Ovary (tissue), 9 donors: ENCODE results near the gene CARMIL3. TPM values are rescaled to one million over a fixed set of nuclear protein-coding genes. Genes with fewer than 3 reads are reported as not detected.
A peak's percentile ranks its signal among the peaks of the same experiment; 100 is the strongest.
"Not testable (repeated sequence)": the region's sequence is repeated elsewhere in the genome, so short reads cannot be mapped to it uniquely, and the experiment has no call there.

Experiments
- DNase-seq, 5 donors: peaks; one replicate each; pipeline ENCODE4 v3.0.0-alpha.2; 2019 to 2020
- H3K27ac ChIP-seq, 2 donors: fragments of 200-600 bp; one replicate each; pipeline versions ENCODE4 v1.5.1 to v1.8.0; 2019 to 2022
- H3K27me3 ChIP-seq: fragments of 200-600 bp; one replicate; pipeline ENCODE4 v1.8.0; 2022
- H3K36me3 ChIP-seq: fragments of 200-600 bp; sonication (generic); one replicate; pipeline ENCODE4 v1.5.1; 2019
- H3K4me1 ChIP-seq: one replicate; pipeline ENCODE4 v1.8.1; 2013; ENCODE audit warnings: mild to moderate bottlenecking, moderate library complexity; ENCODE audit not compliant: insufficient read depth
- H3K4me3 ChIP-seq: fragments of 200-600 bp; sonication (generic); one replicate; pipeline ENCODE4 v1.5.1; 2017
- H3K9me3 ChIP-seq, 2 donors: fragments of 200-600 bp in 1 of 2; sonication (generic) in 1 of 2; one replicate each; pipeline versions ENCODE4 v1.5.1 to v1.8.1; 2013 to 2019; ENCODE audit warnings: mild to moderate bottlenecking in 1 of 2, moderate library complexity in 1 of 2
- EP300 ChIP-seq: sonication (generic); formaldehyde crosslinking; IDR thresholded peaks from one replicate; pipeline ENCODE4 v1.6.1; 2017; ENCODE audit warnings: antibody characterized with exemption
- POLR2A ChIP-seq: fragments of 450-650 bp; IDR thresholded peaks from one replicate; pipeline ENCODE4 v1.6.1; 2017; ENCODE audit warnings: antibody characterized with exemption, mild to moderate bottlenecking, moderate library complexity
- WGBS, 3 donors: extraction: QIAGEN DNeasy Blood & Tissue Kit in 1 of 3; methylation state at CpG; one replicate each; pipeline versions ENCODE4 v1.1.5 to v1.1.7; 2013 to 2017; 5-methylcytosine and 5-hydroxymethylcytosine counted together
- intact Hi-C, 4 donors: fragments of 100-400 bp; cut with DNase I; formaldehyde crosslinking; loops; one replicate each; pipeline versions ENCODE4 v1.11.0 to v1.15.1; 2022 to 2023
- polyA plus RNA-seq, 2 donors: library from polyadenylated mRNA; stranded (reverse); fragments of 200-250 nt in 1 of 2; fragments of 350-450 nt in 1 of 2; fragmentation: Illumina TruSeq in 1 of 2; extraction: RNeasy Lipid Tissue Mini Kit (QIAGEN cat#74804) in 1 of 2; gene quantifications; one replicate each; pipeline ENCODE4 v1.2.3, GENCODE V29; 2013 to 2014
- total RNA-seq, 7 donors: library from RNA; depleted of rRNA in 2 of 7; stranded (reverse); fragments of >200 nt in 2 of 7; fragmentation: NEBNext Ultra II Directional in 3 of 7; extraction: Animal tissue kit (Norgen Biotek cat#: 25700) in 3 of 7; gene quantifications; one replicate each; pipeline versions ENCODE4 v1.1.0 to v1.2.4, GENCODE V29; 2016 to 2023
- TF ChIP-seq, protein P1 (sequence below), 3 donors: fragments of 450-650 bp in 2 of 3; fragments of 200-600 bp in 1 of 3; IDR thresholded peaks; one replicate each; pipeline versions ENCODE4 v1.5.1 to v1.8.0; 2016 to 2022; ENCODE audit warnings: antibody characterized with exemption in 3 of 3, mild to moderate bottlenecking in 1 of 3
- donor health status: DM: no; HTN: no; CAD: no; lungs with moderate emphysema.
- donor health status: DM: no; HTN: no; CAD: no.
- donor health status: Bipolar disorder and iron deficiency.
- donor health status: DM: yes; HTN: yes; CAD: no.
- donor health status: DM: no; HTN: no; CAD: no.
- donor health status: DM: yes; HTN: yes; CAD: no.

CARMIL3 gene
- total and polyA plus RNA-seq, 9 donors: 0.08 to 1.3 (median 0.25) TPM; not detected in 1

DNA sequence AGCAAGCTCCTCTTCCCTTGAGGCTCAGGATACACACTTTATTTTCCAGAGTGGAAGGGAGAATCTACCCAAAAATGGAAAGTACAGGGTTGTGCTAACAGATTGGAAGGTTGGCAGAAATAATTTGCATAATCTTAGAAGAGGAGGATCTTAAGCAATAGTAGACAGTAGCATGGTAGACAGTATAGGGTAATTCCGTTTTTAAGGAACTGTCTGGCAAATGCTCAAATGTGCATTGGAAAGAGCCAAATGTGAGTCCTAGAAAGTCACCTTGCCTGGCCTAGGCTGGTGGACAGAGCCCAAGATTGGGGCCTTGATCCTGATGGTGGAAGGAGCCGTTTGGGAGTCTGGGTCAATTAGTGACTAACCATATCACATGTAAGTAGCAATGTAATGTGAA lies 13.1 kb upstream of the CARMIL3 start:
- no peak overlapping the region for H3K27ac ChIP-seq

DNA sequence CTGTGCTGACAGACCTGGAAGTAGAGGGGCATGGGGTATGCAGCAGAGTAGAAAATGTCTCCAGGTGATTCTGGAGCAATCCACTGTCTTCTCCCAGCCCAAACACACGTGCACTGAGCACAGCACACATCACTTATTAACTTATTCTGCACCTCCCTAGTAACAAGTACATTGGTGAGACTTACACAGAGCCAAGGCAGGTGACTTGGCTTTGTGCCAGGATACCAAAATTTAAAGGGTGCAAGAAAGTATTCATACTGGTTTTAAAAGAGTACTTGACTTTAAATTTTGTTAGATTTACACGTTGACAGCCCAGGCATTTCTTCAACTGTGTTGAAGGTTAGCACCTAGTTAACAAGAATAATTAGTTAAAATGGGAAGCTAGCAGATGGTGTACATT lies 11.1 kb upstream of the CARMIL3 start:
- Histone ChIP-seq H3K36me3 (no peaks in the 10 kb centered on the region), H3K27ac (no peak overlapping the region), H3K9me3 (no peaks in the 10 kb centered on the region), H3K4me1 (no peaks in the 10 kb centered on the region), H3K27me3 (no peaks in the 10 kb centered on the region), H3K4me3 (no peak overlapping the region)
- no peak for DNase-seq
- TF ChIP-seq POLR2A: no peak
- WGBS, 3 donors: 56 to 62% (median 57%) methylated on average over 2 of the region's 2 CpGs
- intact Hi-C loops: no loop called here

More for the DNA sequence above, 13.1 kb upstream of the CARMIL3 start:
- 88 to 93% (median 89%) methylated on average over 2 of the region's 2 CpGs for WGBS, 3 donors
- Histone ChIP-seq H3K9me3 (no peaks in the 10 kb centered on the region), H3K4me3 (no peak overlapping the region), H3K36me3 (no peaks in the 10 kb centered on the region), H3K27me3 (no peaks in the 10 kb centered on the region), H3K4me1 (no peaks in the 10 kb centered on the region)
- TF ChIP-seq POLR2A (no peak), EP300 (no peak)
- TF ChIP-seq, protein P1, sequence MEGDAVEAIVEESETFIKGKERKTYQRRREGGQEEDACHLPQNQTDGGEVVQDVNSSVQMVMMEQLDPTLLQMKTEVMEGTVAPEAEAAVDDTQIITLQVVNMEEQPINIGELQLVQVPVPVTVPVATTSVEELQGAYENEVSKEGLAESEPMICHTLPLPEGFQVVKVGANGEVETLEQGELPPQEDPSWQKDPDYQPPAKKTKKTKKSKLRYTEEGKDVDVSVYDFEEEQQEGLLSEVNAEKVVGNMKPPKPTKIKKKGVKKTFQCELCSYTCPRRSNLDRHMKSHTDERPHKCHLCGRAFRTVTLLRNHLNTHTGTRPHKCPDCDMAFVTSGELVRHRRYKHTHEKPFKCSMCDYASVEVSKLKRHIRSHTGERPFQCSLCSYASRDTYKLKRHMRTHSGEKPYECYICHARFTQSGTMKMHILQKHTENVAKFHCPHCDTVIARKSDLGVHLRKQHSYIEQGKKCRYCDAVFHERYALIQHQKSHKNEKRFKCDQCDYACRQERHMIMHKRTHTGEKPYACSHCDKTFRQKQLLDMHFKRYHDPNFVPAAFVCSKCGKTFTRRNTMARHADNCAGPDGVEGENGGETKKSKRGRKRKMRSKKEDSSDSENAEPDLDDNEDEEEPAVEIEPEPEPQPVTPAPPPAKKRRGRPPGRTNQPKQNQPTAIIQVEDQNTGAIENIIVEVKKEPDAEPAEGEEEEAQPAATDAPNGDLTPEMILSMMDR (IDR thresholded peaks at IDR 0.05): no peak
- DNase-seq: no peak
- intact Hi-C loops: no loop called here

DNA sequence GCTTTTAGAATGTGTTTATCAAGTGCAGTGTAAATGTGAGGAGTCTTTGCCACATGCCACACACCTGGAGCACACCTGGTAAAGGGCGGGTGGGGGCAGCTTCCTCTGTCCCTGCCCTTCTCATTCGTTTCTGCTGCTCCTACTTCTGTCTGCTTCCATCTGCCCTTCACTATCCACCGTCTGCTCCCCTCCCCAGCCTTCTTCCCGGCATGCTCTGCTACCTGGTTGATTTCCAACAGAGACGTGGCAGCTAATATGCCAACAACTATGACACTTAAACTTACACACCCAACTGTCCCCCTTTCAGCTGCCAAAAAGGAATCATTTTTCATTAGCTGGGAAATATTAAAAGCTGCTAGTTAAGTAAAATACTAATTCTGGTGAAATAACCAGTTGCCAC lies 9.1 kb upstream of the CARMIL3 start:
- Histone ChIP-seq H3K36me3 (no peaks in the 10 kb centered on the region), H3K27ac (no peak overlapping the region), H3K9me3 (no peaks in the 10 kb centered on the region), H3K27me3 (no peaks in the 10 kb centered on the region), H3K4me1 (no peaks in the 10 kb centered on the region), H3K4me3 (no peak overlapping the region)
- DNase-seq: no peak
- 20 to 33% (median 21%) methylated on average over 5 of the region's 5 CpGs for WGBS, 3 donors
- intact Hi-C loops: no loop called here
- no peak for TF ChIP-seq POLR2A
- TF ChIP-seq, protein P1 (IDR thresholded peaks at IDR 0.05): no peak
- TF ChIP-seq EP300: no peak

DNA sequence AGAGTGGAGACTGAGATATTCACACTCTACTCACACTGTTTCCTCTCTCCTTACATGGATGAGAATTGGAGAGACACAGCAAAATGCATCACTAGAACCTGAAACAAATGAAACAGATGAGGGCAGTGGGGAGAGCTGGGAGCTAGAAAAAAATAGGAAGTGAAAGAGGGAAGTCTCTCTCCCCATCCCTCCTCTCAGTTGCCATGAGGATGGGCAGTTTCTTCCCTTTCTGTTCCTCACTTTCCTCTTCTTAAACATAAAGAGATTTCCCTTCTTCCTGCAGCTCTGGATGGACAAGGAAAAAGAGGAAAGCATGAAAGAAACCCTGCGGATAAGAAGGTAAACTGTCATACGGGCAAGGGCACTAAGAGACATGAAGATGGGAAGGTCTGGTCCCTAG lies 2.8 kb upstream of the CARMIL3 start:
- H3K9me3 ChIP-seq, H3K36me3 ChIP-seq, H3K27ac ChIP-seq, H3K4me1 ChIP-seq, DNase-seq, intact Hi-C loops, H3K4me3 ChIP-seq, H3K27me3 ChIP-seq: not testable (repeated sequence)
- 71 to 76% (median 73%) methylated on average over 2 of the region's 2 CpGs for WGBS, 3 donors

DNA sequence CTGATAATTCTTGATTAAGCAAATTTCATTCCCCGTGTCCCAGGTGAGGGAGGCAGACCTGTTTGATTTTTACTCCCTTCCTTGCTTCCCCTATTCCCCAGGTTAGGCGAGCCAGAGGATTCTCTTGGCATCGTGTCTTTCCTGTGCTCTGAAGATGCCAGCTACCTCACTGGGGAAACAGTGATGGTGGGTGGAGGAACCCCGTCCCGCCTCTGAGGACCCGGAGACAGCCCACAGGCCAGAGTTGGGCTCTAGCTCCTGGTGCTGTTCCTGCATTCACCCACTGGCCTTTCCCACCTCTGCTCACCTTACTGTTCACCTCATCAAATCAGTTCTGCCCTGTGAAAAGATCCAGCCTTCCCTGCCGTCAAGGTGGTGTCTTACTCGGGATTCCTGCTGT lies 1.1 kb upstream of the CARMIL3 start:
- not testable (repeated sequence) for H3K9me3 ChIP-seq, H3K36me3 ChIP-seq, DNase-seq, H3K4me3 ChIP-seq, H3K27ac ChIP-seq, H3K4me1 ChIP-seq, H3K27me3 ChIP-seq
- intact Hi-C loops: loop anchor here in 2 of 4 donors (10.0 kb wide), 1 partner anchor 54 kb away; no protein-coding TSS in a partner anchor
- WGBS, 3 donors: 70 to 80% (median 75%) methylated on average over 8 of the region's 8 CpGs

DNA sequence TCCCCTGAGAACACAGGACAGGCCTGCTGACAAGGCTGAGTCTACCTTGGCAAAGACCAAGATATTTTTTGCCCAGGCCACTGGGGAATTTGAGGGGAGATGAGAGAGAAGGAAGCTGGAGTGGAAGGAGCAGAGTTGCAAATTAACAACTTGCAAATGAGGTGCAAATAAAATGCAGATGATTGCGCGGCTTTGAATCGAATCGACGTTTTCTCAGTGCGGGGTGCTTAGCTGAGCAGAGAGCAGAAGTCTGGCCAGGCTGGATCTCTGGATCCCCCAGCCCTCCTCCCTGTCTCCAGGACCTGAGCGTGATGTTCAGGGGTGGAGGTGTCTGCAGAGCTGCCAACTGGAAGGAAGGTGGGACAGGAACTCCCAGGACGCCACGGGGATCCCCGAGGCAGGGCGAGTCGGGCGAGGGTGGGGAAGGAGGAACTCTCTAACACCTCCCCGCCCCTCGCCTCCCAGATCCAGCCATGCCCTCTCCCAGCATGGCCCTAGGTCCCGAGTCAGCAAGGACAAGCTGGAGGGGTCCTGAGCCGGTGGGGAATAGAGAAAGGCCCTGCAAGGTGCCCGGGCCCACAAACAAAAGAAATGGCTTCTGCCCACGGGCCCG lies 527 bp upstream of the CARMIL3 start:
- WGBS, 3 donors: 22 to 29% (median 28%) methylated on average over 20 of the region's 20 CpGs
- H3K36me3 ChIP-seq: no peaks in the 10 kb centered on the region
- no peaks in the 10 kb centered on the region for H3K9me3 ChIP-seq
- intact Hi-C loops: loop anchor here in 2 of 4 donors (10.0 kb wide), 1 partner anchor 54 kb away; no protein-coding TSS in a partner anchor
- TF ChIP-seq, protein P1 (IDR thresholded peaks at IDR 0.05): no peak
- no peak for TF ChIP-seq POLR2A
- TF ChIP-seq EP300: no peak
- H3K4me1 ChIP-seq: peaks cover 9% of the 10 kb centered on the region
- H3K27me3 ChIP-seq: no peaks in the 10 kb centered on the region
- peak overlapping the region in 1 of 2 donors; percentile 19 for H3K27ac ChIP-seq
- peak overlapping the region; percentile 44 for H3K4me3 ChIP-seq
- DNase-seq: peak in 2 of 5 donors; percentile 21 to 39
